ENCODE data around the gene CCDC71. TPM values are rescaled to one million over a fixed set of nuclear protein-coding genes. Genes with fewer than 3 reads are reported as not detected.

The CCDC71 gene
- 10 to 100 TPM; 11.4 to 18.8 (median 14.0) TPM for polyA plus RNA-seq (ENCODE audit: insufficient read length in 10 of 10)
- long read RNA-seq, donor 1, transcript CCDC71-201 (2 exons, 1,781 nt), result major isoform, 7 of 7 reads
- long read RNA-seq, donor 1, partial matches to known transcripts, result 0 of 7 reads
- long read RNA-seq, donor 1, other reads (novel, unspliced or antisense), result 0 of 7 reads
- long read RNA-seq, donor 2, transcript CCDC71-201 (2 exons, 1,781 nt), result major isoform, 12 of 12 reads
- long read RNA-seq, donor 2, partial matches to known transcripts, result 0 of 12 reads
- long read RNA-seq, donor 2, other reads (novel, unspliced or antisense), result 0 of 12 reads
- long read RNA-seq, donor 3, result 0 reads
- long read RNA-seq, donor 4, transcript CCDC71-201 (2 exons, 1,781 nt), result major isoform, 8 of 8 reads
- long read RNA-seq, donor 4, partial matches to known transcripts, result 0 of 8 reads
- long read RNA-seq, donor 4, other reads (novel, unspliced or antisense), result 0 of 8 reads
- long read RNA-seq, donor 5, transcript CCDC71-201 (2 exons, 1,781 nt), result major isoform, 16 of 16 reads
- long read RNA-seq, donor 5, partial matches to known transcripts, result 0 of 16 reads
- long read RNA-seq, donor 5, other reads (novel, unspliced or antisense), result 0 of 16 reads
- long read RNA-seq, donor 6, transcript CCDC71-201 (2 exons, 1,781 nt), result major isoform, 5 of 5 reads
- long read RNA-seq, donor 6, partial matches to known transcripts, result 0 of 5 reads
- long read RNA-seq, donor 6, other reads (novel, unspliced or antisense), result 0 of 5 reads
- long read RNA-seq, donor 7, transcript CCDC71-201 (2 exons, 1,781 nt), result major isoform, 6 of 6 reads
- long read RNA-seq, donor 7, partial matches to known transcripts, result 0 of 6 reads
- long read RNA-seq, donor 7, other reads (novel, unspliced or antisense), result 0 of 6 reads
- long read RNA-seq, donor 8, transcript CCDC71-201 (2 exons, 1,781 nt), result major isoform, 6 of 6 reads
- long read RNA-seq, donor 8, partial matches to known transcripts, result 0 of 6 reads
- long read RNA-seq, donor 8, other reads (novel, unspliced or antisense), result 0 of 6 reads
- long read RNA-seq, donor 9, partial matches to known transcripts, result 0 of 1 reads
- long read RNA-seq, donor 9, other reads (novel, unspliced or antisense), result 0 of 1 reads

GRCh38 chr3:49165771-49166751 is at the start of gene CCDC71:
TSS of gene CCDC71 (minus strand) at chr3:49166331. CDS start at chr3:49164208, 2,123 bp downstream.
- DNase-seq, result peak; percentile 60 to 90 (median 82)

GRCh38 chr3:49213998-49214397 is 47.9 kb upstream of the CCDC71 start:
- no peak for DNase-seq

- DNase-seq, result no peak
Measured at GRCh38 chr3:49213541-49213943, 47.4 kb upstream of the CCDC71 start.

DNA sequence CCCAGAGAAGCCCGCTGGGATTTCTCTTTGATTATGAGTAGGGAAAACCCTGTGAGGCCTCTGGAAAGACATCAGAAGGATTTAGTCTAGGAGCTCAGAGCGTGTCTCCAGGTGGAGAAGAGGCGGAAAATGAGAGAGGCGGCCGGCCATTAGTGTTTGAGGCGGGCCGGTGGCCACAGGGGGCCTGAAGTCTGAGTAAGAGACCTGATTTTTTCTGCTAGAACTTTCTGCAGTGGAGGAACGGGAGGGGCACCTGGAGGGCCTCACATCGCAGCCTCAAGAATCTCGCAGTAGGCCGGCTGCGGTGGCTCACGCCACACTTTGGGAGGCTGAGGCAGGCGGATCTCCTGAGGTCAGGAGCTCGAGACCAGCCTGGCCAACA is 33.8 kb upstream of the CCDC71 start:
- no peak for DNase-seq

DNA sequence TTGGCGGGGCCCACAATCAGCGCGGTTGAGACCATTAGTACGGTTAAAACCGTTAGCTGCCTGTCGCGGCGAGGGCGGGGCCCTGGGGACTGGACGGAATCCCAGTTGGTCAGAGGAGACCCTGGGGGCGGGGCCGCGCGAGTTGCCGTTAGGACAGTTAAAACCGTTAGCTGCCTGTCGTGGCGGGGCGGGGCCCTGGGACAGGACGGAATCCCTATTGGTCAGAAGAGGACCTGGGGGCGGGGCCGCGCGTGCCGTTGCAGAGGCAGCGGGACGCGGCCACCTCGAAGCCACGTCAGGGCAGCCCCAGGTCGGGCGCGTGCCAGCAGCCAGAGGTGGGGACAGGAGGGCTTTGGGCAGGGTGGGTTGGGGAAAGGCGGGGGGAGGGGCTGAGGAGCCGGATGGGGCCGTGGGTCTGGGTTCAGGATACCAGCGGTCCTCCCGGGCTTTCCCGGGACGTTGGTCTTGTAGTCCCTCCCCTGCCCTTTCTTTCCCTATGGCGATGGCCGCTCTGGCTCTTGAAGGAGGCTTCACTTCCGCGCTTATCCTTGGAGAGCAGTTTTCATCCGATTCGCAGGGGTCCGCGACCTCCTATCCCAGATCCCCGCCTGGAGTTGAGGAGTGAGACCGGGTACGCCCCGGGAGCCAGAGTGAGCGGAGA is 33.2 kb upstream of the CCDC71 start:
- peak; percentile 90 to 94 (median 92) for DNase-seq

GRCh38 chr3:49198611-49199230 is 32.6 kb upstream of the CCDC71 start:
- no peak for DNase-seq

DNA sequence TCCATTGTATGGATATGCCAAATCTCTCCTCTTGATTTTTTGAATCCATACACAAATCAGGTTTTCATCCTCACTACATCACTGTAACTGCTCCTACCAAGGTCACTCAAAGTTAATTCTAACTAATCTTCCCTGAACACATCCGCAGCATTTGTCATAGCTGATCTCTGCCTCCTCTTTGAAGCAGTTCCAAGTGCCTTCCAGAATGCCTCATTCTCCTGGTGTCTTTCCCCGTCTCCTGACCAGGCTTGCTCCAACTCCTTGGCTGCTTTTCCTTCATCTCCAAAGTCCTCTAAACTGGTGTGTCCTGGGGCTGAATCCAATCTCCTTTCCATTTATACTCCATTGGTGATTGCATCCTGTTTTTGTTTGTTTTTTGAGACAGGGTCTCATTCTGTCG is 32.0 kb upstream of the CCDC71 start:
- no peak for DNase-seq

DNA sequence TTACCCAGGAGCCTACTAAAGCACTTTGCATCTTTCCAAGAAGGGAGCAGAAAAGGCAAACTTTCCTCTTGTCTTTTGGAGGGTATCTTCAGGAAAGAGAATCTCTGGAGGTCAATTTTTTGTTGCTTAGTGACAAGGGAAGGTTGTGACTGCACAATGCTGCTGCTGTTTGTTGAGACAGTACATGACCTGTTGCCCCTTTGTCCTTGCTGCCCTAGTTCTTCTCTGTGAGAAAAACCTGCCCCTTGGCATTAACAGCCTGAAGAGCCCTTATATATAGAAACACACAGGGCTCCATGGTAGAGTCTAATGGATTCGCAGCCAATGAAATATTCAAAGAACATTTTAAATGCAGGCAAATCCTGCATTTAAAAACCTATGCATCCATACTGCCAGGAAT is 25.6 kb upstream of the CCDC71 start:
- DNase-seq, result no peak

DNA sequence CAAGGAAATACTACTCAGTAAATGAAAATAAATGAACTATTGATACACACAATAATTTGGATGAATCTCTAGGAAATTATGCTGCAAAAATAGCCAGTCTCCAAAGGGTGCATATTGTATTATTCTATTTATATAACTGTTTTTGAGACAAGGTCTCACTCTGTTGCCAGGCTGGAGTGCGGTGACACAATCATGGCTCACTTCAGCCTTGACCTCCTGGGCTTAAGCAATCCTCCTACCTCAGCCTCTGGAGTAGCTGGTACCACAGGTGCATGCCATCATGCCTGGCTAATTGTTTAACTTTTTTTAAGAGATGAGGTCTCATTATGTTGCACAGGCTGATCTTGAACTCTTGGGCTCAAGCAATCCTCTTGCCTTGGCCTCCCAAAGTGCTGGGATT is 17.7 kb upstream of the CCDC71 start:
- no peak for DNase-seq

GRCh38 chr3:49182682-49183081 is 16.6 kb upstream of the CCDC71 start:
- DNase-seq, result no peak

GRCh38 chr3:49181351-49181750 is 15.2 kb upstream of the CCDC71 start:
- no peak for DNase-seq

DNA sequence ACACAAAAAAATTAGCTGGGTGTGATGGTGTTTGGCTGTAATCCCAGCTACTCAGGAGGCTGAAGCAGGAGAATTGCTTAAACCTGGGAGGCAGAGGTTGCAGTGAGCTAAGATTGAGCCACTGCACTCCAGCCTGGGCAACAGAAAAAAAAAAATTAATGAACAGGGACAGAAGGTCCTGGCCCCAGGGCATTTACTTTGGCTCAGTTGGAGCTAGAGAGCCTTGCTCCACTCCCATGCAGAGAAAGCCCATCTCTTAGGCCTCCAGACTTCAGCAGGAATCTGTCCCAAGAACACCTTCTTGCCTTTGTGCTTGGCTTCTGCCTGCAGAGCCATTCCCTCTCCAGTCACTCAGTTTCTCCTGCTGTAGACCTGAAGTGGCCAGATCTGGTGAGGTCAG is 14.0 kb upstream of the CCDC71 start:
- no peak for DNase-seq

- DNase-seq, result no peak
Measured at GRCh38 chr3:49177073-49177472, 10.9 kb upstream of the CCDC71 start.

- DNase-seq, result no peak
Measured at GRCh38 chr3:49175530-49175929, 9.4 kb upstream of the CCDC71 start.

- DNase-seq, result no peak
Measured at GRCh38 chr3:49174397-49174985, 8.4 kb upstream of the CCDC71 start.

GRCh38 chr3:49173792-49174170 is 7.7 kb upstream of the CCDC71 start:
- DNase-seq, result peak in 2 of 3 donors; percentile 31 to 44

GRCh38 chr3:49173116-49173791 is 7.1 kb upstream of the CCDC71 start:
- peak; percentile 60 to 77 (median 60) for DNase-seq

- peak in 1 of 3 donors; percentile 26 for DNase-seq
Measured at GRCh38 chr3:49172551-49173041, 6.5 kb upstream of the CCDC71 start.

Measured in muscle of back (tissue), 13 donors.